HEK293 (cell line): ENCODE results near the gene CARD10.

Source experiments
- HOXC10 ChIP-seq: sonication (generic); formaldehyde crosslinking; IDR thresholded peaks from 2 replicates; pipeline ENCODE4 v1.8.1; 2023; ENCODE audit warnings: mild to moderate bottlenecking, missing genetic modification reagents
- PBX3 ChIP-seq: sonication (generic); formaldehyde crosslinking; IDR thresholded peaks from 2 replicates; pipeline ENCODE4 v1.8.1; 2022; ENCODE audit warnings: mild to moderate bottlenecking, moderate library complexity, missing genetic modification reagents
- SCRT2 ChIP-seq: fragments of 450-650 bp; formaldehyde crosslinking; IDR thresholded peaks from 2 replicates; pipeline ENCODE4 v1.5.1; 2016; ENCODE audit warnings: missing biosample characterization, missing genetic modification characterization
- YY1 ChIP-seq: fragments of 450-650 bp; formaldehyde crosslinking; IDR thresholded peaks from 2 replicates; pipeline ENCODE4 v1.5.1; 2018; ENCODE audit warnings: missing biosample characterization, missing genetic modification characterization
- ZNF10 ChIP-seq: fragments of 450-650 bp; formaldehyde crosslinking; IDR thresholded peaks from 2 replicates; pipeline ENCODE4 v1.5.1; 2017; ENCODE audit warnings: missing biosample characterization, missing genetic modification characterization
- ZNF350 ChIP-seq: fragments of 450-650 bp; formaldehyde crosslinking; IDR thresholded peaks from 2 replicates; pipeline ENCODE4 v1.5.0; 2017; ENCODE audit warnings: missing biosample characterization, mild to moderate bottlenecking, missing genetic modification characterization
- ZNF610 ChIP-seq: fragments of 450-650 bp; formaldehyde crosslinking; IDR thresholded peaks from 2 replicates; pipeline ENCODE4 v1.5.1; 2016; ENCODE audit warnings: missing biosample characterization, missing genetic modification characterization, borderline replicate concordance
- ZNF658 ChIP-seq: fragments of 450-650 bp; formaldehyde crosslinking; IDR thresholded peaks from 2 replicates; pipeline ENCODE4; 2016; ENCODE audit warnings: missing biosample characterization, missing genetic modification characterization
- ZNF670 ChIP-seq: fragments of 450-650 bp; formaldehyde crosslinking; IDR thresholded peaks from 2 replicates; pipeline ENCODE4 v1.5.1; 2016; ENCODE audit warnings: missing biosample characterization, missing genetic modification characterization, low read depth
- ZNF76 ChIP-seq: fragments of 450-650 bp; formaldehyde crosslinking; IDR thresholded peaks from 2 replicates; pipeline ENCODE4; 2016; ENCODE audit warnings: low read depth, missing biosample characterization, missing genetic modification characterization, borderline replicate concordance
- TF ChIP-seq, protein P1 (sequence below): fragments of 450-650 bp; formaldehyde crosslinking; IDR thresholded peaks from 2 replicates; pipeline ENCODE4 v1.5.1; 2016; ENCODE audit warnings: missing biosample characterization, missing genetic modification characterization

- TF ChIP-seq ZNF10 (no peak), PBX3 (CRISPR knock-in tag) (no peak), YY1 (no peak), ZNF610 (tag by site-specific recombination) (no peak), SCRT2 (tag by site-specific recombination) (no peak), HOXC10 (CRISPR knock-in tag) (no peak), ZNF76 (tag by site-specific recombination) (no peak), ZNF670 (tag by site-specific recombination) (no peak), ZNF350 (tag by site-specific recombination) (no peak), ZNF658 (tag by site-specific recombination) (no peak)
- TF ChIP-seq, protein P1, sequence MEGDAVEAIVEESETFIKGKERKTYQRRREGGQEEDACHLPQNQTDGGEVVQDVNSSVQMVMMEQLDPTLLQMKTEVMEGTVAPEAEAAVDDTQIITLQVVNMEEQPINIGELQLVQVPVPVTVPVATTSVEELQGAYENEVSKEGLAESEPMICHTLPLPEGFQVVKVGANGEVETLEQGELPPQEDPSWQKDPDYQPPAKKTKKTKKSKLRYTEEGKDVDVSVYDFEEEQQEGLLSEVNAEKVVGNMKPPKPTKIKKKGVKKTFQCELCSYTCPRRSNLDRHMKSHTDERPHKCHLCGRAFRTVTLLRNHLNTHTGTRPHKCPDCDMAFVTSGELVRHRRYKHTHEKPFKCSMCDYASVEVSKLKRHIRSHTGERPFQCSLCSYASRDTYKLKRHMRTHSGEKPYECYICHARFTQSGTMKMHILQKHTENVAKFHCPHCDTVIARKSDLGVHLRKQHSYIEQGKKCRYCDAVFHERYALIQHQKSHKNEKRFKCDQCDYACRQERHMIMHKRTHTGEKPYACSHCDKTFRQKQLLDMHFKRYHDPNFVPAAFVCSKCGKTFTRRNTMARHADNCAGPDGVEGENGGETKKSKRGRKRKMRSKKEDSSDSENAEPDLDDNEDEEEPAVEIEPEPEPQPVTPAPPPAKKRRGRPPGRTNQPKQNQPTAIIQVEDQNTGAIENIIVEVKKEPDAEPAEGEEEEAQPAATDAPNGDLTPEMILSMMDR (tag by site-specific recombination): no peak
These were observed 73.7 kb downstream of the CARD10 start for GRCh38 chr22:37445501-37445900.
